CD14-positive monocyte (primary cell): ENCODE results near the gene CSF2RB. TPM values are rescaled to one million over a fixed set of nuclear protein-coding genes. Genes with fewer than 3 reads are reported as not detected.

Experiments
- DNase-seq, 3 donors: peaks; one replicate each; pipeline ENCODE4 v3.0.0-alpha.2; 2011 to 2022
- H2AFZ ChIP-seq: 2 replicates; pipeline ENCODE4 v1.6.0; 2012; ENCODE audit warnings: mild to moderate bottlenecking, low read depth, low read length, inconsistent platforms; ENCODE audit not compliant: insufficient read depth, poor library complexity, severe bottlenecking
- H3K27ac ChIP-seq, 2 donors: 1 replicate in 1 of 2; 2 replicates in 1 of 2; pipeline ENCODE4 v1.5.1; 2012 to 2013; ENCODE audit warnings: low read length in 2 of 2, control low read depth in 1 of 2, inconsistent platforms in 1 of 2, low read depth in 1 of 2, mild to moderate bottlenecking in 1 of 2
- H3K27me3 ChIP-seq, 2 donors: one replicate each; pipeline versions ENCODE4 v1.6.0 to v1.6.1; 2011 to 2013; ENCODE audit warnings: low read length in 2 of 2; ENCODE audit not compliant: control insufficient read depth in 2 of 2, insufficient read depth in 2 of 2
- H3K36me3 ChIP-seq, 2 donors: replicated peaks in 1 of 2; 1 replicate in 1 of 2; 2 replicates in 1 of 2; pipeline versions ENCODE4 v1.5.1 to v1.6.1; 2012 to 2013; ENCODE audit warnings: low read length in 2 of 2, control low read depth in 1 of 2, inconsistent platforms in 1 of 2, mild to moderate bottlenecking in 1 of 2; ENCODE audit not compliant: insufficient read depth in 2 of 2, control insufficient read depth in 1 of 2
- H3K4me1 ChIP-seq, 2 donors: 1 replicate in 1 of 2; 2 replicates in 1 of 2; pipeline versions ENCODE4 v1.5.1 to v1.6.1; 2012 to 2013; ENCODE audit warnings: low read length in 2 of 2, control low read depth in 1 of 2, inconsistent platforms in 1 of 2, mild to moderate bottlenecking in 1 of 2, moderate library complexity in 1 of 2; ENCODE audit not compliant: insufficient read depth in 2 of 2, control insufficient read depth in 1 of 2
- H3K4me2 ChIP-seq: replicated peaks from 2 replicates; pipeline ENCODE3; 2012; ENCODE audit warnings: low read length, moderate library complexity, mild to moderate bottlenecking; ENCODE audit not compliant: poor library complexity, severe bottlenecking; ENCODE audit errors: extremely low read depth
- H3K4me3 ChIP-seq, 3 experiments: fragments of 200-600 bp in 1 of 3; sonication (generic) in 1 of 3; replicated peaks in 1 of 3; 1 replicate in 2 of 3; 2 replicates in 1 of 3; pipeline ENCODE4 v1.5.1; 2011 to 2013; ENCODE audit warnings: low read length in 3 of 3, mild to moderate bottlenecking in 3 of 3, control low read depth in 2 of 3, low read depth in 2 of 3, inconsistent platforms in 1 of 3, moderate library complexity in 1 of 3
- H3K79me2 ChIP-seq: 2 replicates; pipeline ENCODE4 v1.6.0; 2012; ENCODE audit warnings: mild to moderate bottlenecking, control low read depth, inconsistent platforms, low read length, moderate library complexity; ENCODE audit not compliant: insufficient read depth
- H3K9ac ChIP-seq: 2 replicates; pipeline ENCODE4 v1.6.0; 2017; ENCODE audit warnings: low read length, mild to moderate bottlenecking; ENCODE audit not compliant: insufficient read depth, poor library complexity, severe bottlenecking
- H3K9me3 ChIP-seq, 2 donors: replicated peaks in 1 of 2; 1 replicate in 1 of 2; 2 replicates in 1 of 2; pipeline versions ENCODE4 v1.5.1 to v1.6.1; 2012 to 2013; ENCODE audit warnings: low read length in 2 of 2, control low read depth in 1 of 2; ENCODE audit not compliant: control insufficient read depth in 1 of 2, insufficient read depth in 1 of 2
- H4K20me1 ChIP-seq: 2 replicates; pipeline ENCODE4 v1.6.0; 2012; ENCODE audit warnings: mild to moderate bottlenecking, low read length, control low read depth, moderate library complexity; ENCODE audit not compliant: insufficient read depth
- H3K27ac Mint-ChIP-seq, 7 donors: one replicate each; pipeline ENCODE4 v1.8.0; 2020; ENCODE audit warnings: mild to moderate bottlenecking in 7 of 7, mixed read lengths in 7 of 7, moderate library complexity in 6 of 7, inconsistent platforms in 2 of 7
- H3K27me3 Mint-ChIP-seq, 3 donors: one replicate each; pipeline ENCODE4 v1.8.0; 2021 to 2022; ENCODE audit warnings: low read depth in 3 of 3, mild to moderate bottlenecking in 3 of 3, mixed read lengths in 3 of 3, moderate library complexity in 3 of 3, inconsistent platforms in 1 of 3
- H3K36me3 Mint-ChIP-seq, 2 donors: one replicate each; pipeline ENCODE4 v1.8.0; 2020; ENCODE audit warnings: mixed read lengths in 2 of 2, inconsistent platforms in 1 of 2, mild to moderate bottlenecking in 1 of 2
- H3K4me1 Mint-ChIP-seq: one replicate; pipeline ENCODE4 v1.8.0; 2020; ENCODE audit warnings: mild to moderate bottlenecking, mixed read lengths
- H3K4me3 Mint-ChIP-seq, 2 donors: one replicate each; pipeline ENCODE4 v1.8.0; 2020; ENCODE audit warnings: mild to moderate bottlenecking in 2 of 2, mixed read lengths in 2 of 2, moderate library complexity in 1 of 2
- H3K9me3 Mint-ChIP-seq, 7 donors: one replicate each; pipeline ENCODE4 v1.8.0; 2020 to 2022; ENCODE audit warnings: mixed read lengths in 7 of 7, mild to moderate bottlenecking in 6 of 7, moderate library complexity in 6 of 7, inconsistent platforms in 2 of 7
- WGBS: methylation state at CpG from one replicate; pipeline ENCODE4 v1.1.5; 2013; ENCODE audit warnings: missing lambda C conversion rate; ENCODE audit not compliant: insufficient coverage; 5-methylcytosine and 5-hydroxymethylcytosine counted together
- intact Hi-C, 2 donors: fragments of 100-400 bp; cut with micrococcal nuclease; formaldehyde crosslinking; loops; one replicate each; pipeline versions ENCODE4 v1.15.0 to v1.15.1; 2023
- polyA plus RNA-seq, 3 donors: library from polyadenylated mRNA; depleted of rRNA in 1 of 3; unstranded in 2 of 3; stranded (reverse) in 1 of 3; fragments of 300-500 nt in 2 of 3; fragments of >200 nt in 1 of 3; fragmentation: Illumina TruSeq in 2 of 3; gene quantifications; 1 replicate in 2 of 3; 2 replicates in 1 of 3; pipeline ENCODE4 v1.2.3, GENCODE V29; 2012 to 2021
- TF ChIP-seq, protein P1 (sequence below): fragments of 200-600 bp; IDR thresholded peaks from one replicate; pipeline ENCODE4 v1.8.0; 2022; ENCODE audit warnings: antibody characterized with exemption, mild to moderate bottlenecking

Gene CSF2RB
- polyA plus RNA-seq, 3 donors: 29.9 to 91.1 (median 52.7) TPM

DNA sequence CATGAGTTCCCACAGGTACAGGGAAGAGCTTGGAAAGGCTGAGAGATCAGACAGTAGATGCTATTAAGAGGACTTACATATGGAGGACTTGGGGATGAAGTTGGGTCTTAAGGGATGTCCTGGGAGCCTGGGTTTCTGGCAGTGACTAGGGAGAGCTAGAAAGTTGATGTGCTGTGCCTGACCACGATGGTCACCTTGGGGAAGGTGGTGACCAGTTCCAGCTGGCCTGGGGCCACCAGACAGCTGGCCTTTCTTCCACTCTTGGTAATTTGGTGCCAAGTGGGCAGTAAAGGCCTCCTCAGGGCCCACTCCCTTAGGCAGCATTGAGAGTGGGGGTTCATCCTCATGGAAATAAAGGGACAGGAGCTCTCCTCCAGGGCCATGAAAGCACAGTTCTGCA is 13.9 kb upstream of the CSF2RB start:
- Histone ChIP-seq H3K36me3 (no peaks in the 10 kb centered on the region), H3K9ac (no peak overlapping the region), H3K4me1 (peaks cover 19 to 39% of the 10 kb centered on the region in 2 donors), H3K27me3 (no peaks in the 10 kb centered on the region), H3K4me3 (no peak overlapping the region), H3K4me2 (no peak overlapping the region), H4K20me1 (no peaks in the 10 kb centered on the region), H3K9me3 (peaks cover 0 to 5% of the 10 kb centered on the region in 2 donors), H2AFZ (no peak overlapping the region), H3K79me2 (no peaks in the 10 kb centered on the region), H3K27ac (no peak overlapping the region)
- intact Hi-C loops: no loop called here
- Mint-ChIP-seq H3K27ac (no peak overlapping the region), H3K36me3 (peaks cover 0 to 6% of the 10 kb centered on the region in 2 donors), H3K4me3 (no peak overlapping the region), H3K9me3 (peaks cover 2 to 19% (median 13%) of the 10 kb centered on the region in 7 donors), H3K4me1 (peaks cover 48% of the 10 kb centered on the region), H3K27me3 (peaks cover 5 to 12% (median 8%) of the 10 kb centered on the region in 3 donors)
- DNase-seq: no peak
- 100% methylated on average over 1 of the region's 1 CpG for WGBS
- TF ChIP-seq, protein P1, sequence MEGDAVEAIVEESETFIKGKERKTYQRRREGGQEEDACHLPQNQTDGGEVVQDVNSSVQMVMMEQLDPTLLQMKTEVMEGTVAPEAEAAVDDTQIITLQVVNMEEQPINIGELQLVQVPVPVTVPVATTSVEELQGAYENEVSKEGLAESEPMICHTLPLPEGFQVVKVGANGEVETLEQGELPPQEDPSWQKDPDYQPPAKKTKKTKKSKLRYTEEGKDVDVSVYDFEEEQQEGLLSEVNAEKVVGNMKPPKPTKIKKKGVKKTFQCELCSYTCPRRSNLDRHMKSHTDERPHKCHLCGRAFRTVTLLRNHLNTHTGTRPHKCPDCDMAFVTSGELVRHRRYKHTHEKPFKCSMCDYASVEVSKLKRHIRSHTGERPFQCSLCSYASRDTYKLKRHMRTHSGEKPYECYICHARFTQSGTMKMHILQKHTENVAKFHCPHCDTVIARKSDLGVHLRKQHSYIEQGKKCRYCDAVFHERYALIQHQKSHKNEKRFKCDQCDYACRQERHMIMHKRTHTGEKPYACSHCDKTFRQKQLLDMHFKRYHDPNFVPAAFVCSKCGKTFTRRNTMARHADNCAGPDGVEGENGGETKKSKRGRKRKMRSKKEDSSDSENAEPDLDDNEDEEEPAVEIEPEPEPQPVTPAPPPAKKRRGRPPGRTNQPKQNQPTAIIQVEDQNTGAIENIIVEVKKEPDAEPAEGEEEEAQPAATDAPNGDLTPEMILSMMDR: no peak

GRCh38 chr22:36900225-36900624 is 13.2 kb upstream of the CSF2RB start:
- Histone ChIP-seq H4K20me1 (no peaks in the 10 kb centered on the region), H3K9ac (no peak overlapping the region), H2AFZ (no peak overlapping the region), H3K4me2 (no peak overlapping the region), H3K79me2 (no peaks in the 10 kb centered on the region), H3K27ac (no peak overlapping the region), H3K4me3 (no peak overlapping the region), H3K9me3 (peaks cover 0 to 5% of the 10 kb centered on the region in 2 donors), H3K36me3 (no peaks in the 10 kb centered on the region), H3K27me3 (no peaks in the 10 kb centered on the region), H3K4me1 (peaks cover 19 to 39% of the 10 kb centered on the region in 2 donors)
- Mint-ChIP-seq H3K4me1 (peaks cover 50% of the 10 kb centered on the region), H3K36me3 (peaks cover 0 to 2% of the 10 kb centered on the region in 2 donors), H3K9me3 (peaks cover 2 to 19% (median 13%) of the 10 kb centered on the region in 7 donors), H3K27me3 (peaks cover 5 to 12% (median 7%) of the 10 kb centered on the region in 3 donors), H3K27ac (peak overlapping the region in 1 of 7 donors; percentile 35), H3K4me3 (no peak overlapping the region)
- intact Hi-C loops: no loop called here
- DNase-seq: peak in 1 of 3 donors; percentile 33
- WGBS: 89% methylated on average over 1 of the region's 2 CpGs
- TF ChIP-seq, protein P1: no peak
